Measurements from ENCODE around the gene COMT. TPM values are rescaled to one million over a fixed set of nuclear protein-coding genes. Genes with fewer than 3 reads are reported as not detected.

Gene COMT
- total and polyA plus RNA-seq, 7 donors: 63.6 to 146 (median 117) TPM

DNA sequence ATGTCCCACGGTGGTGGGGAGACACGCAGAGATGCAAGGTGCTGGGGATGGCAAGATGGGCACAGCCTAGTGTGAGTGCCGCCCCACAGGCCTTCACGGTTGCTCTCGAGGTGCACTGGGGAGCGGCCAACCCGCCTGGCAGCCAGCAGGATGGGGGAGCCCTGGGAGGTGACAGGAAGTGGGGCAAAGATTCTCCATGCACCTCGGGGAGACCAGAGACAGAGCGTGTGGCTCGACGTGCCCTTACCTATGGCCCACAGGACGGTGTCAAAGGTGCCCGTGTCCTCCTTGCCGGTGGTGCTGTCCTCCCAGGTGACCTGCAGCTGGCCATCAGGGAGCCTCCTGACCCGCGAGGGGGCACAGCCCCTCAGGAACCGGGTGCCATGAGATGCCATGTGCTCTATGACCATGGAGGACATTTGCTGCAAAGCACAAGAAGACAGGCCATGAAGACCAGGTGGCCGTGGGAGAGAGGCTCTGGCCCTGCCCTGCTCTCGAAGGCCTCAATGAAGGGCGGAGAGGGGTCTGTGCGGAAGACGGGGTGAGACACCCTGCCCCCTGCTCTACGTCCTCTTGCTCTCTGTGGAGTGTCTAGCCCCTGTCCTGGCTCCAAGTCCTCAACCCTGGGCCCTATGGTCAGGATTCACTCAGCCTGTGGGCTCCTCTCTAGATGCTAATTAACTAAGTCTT lies 46.3 kb upstream of the COMT start:
- TF ChIP-seq, protein P1, sequence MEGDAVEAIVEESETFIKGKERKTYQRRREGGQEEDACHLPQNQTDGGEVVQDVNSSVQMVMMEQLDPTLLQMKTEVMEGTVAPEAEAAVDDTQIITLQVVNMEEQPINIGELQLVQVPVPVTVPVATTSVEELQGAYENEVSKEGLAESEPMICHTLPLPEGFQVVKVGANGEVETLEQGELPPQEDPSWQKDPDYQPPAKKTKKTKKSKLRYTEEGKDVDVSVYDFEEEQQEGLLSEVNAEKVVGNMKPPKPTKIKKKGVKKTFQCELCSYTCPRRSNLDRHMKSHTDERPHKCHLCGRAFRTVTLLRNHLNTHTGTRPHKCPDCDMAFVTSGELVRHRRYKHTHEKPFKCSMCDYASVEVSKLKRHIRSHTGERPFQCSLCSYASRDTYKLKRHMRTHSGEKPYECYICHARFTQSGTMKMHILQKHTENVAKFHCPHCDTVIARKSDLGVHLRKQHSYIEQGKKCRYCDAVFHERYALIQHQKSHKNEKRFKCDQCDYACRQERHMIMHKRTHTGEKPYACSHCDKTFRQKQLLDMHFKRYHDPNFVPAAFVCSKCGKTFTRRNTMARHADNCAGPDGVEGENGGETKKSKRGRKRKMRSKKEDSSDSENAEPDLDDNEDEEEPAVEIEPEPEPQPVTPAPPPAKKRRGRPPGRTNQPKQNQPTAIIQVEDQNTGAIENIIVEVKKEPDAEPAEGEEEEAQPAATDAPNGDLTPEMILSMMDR (IDR thresholded peaks at IDR 0.05): no peak
- DNase-seq (no peak), ATAC-seq (no peak)
- Histone ChIP-seq H3K4me1 (peaks cover 10% of the 10 kb centered on the region), H3K9me3 (no peaks in the 10 kb centered on the region), H3K4me3 (no peak overlapping the region), H3K27me3 (ENCODE audit: insufficient read depth in 3 of 3, low read length in 2 of 3) (no peaks in the 10 kb centered on the region), H3K27ac (no peak overlapping the region), H3K36me3 (ENCODE audit: insufficient read depth in 1 of 2, low read depth in 1 of 2) (peaks cover 5 to 61% of the 10 kb centered on the region in 2 donors)
- intact Hi-C loops (cut with DNase I): no loop called here
- 92 to 93% (median 92%) methylated on average over 21 to 23 of the region's 23 CpGs for WGBS, 3 donors

DNA sequence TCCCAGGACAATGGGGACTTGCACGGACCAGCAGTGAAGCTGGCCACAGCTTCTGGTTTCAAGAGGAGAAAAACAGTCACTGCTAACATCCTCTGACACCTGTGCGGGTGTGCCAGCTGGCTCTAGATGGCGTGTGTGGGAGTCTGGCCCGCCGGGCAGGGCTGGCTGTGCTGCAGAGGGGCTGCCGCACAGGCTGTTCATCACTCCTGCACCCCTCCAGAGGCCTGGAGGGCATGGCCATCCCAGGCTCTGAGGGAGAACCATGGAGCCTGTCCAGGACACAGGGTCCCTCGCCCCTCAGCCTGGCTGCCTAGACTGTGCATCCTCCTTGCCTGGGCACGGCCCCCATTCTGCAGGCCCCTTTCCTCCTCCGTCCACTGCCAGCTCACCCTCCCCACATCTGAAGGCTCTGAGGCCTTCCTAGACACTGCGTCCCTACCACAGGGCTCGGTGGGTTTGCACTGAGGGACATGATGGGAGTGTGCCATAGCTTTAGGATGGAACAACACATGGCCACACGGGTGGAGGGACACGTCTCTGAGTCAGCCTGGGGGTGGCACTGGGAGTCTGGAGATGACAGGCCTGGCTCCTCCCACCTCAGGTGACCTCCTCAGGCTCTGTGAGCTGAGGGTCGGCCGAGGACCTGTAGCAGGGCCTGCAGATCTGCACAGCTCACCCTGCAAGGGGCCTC lies 44.8 kb upstream of the COMT start:
- Histone ChIP-seq H3K4me1 (peaks cover 3% of the 10 kb centered on the region), H3K9me3 (no peaks in the 10 kb centered on the region), H3K27me3 (ENCODE audit: insufficient read depth in 3 of 3, low read length in 2 of 3) (no peaks in the 10 kb centered on the region), H3K4me3 (no peak overlapping the region), H3K36me3 (ENCODE audit: insufficient read depth in 1 of 2, low read depth in 1 of 2) (peaks cover 5 to 66% of the 10 kb centered on the region in 2 donors), H3K27ac (no peak overlapping the region)
- peak in 2 of 4 donors; percentile 15 to 16 for ATAC-seq
- intact Hi-C loops (cut with DNase I): no loop called here
- TF ChIP-seq, protein P1 (IDR thresholded peaks at IDR 0.05): no peak
- 83 to 88% (median 85%) methylated on average over 15 of the region's 15 CpGs for WGBS, 3 donors
- no peak for DNase-seq

DNA sequence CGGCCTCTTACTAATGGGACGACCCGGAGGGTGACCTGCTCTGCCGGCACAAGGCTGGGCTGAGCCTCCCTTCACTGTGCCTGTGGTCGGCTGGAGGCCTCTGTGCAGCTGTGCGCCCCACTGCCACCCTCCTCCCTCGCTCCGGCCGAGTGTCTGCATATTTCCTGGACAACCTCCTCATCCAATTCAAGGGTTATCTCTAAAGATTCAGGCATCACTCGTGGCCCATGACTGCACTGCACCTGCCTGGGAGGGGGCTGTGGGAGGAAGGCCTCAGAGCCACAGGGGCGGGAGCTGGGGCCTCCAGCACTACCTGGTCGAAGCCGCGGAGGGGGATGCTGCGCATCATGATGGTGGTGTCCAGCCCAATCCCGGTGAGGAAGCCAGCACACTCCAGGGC lies 43.8 kb upstream of the COMT start:
- ATAC-seq (no peak), DNase-seq (no peak)
- H3K27ac ChIP-seq: no peak overlapping the region
- TF ChIP-seq, protein P1 (IDR thresholded peaks at IDR 0.05): no peak
- H3K27me3 ChIP-seq (ENCODE audit: insufficient read depth in 3 of 3, low read length in 2 of 3): no peaks in the 10 kb centered on the region
- H3K4me3 ChIP-seq: no peak overlapping the region
- H3K36me3 ChIP-seq (ENCODE audit: insufficient read depth in 1 of 2, low read depth in 1 of 2): peaks cover 5 to 67% of the 10 kb centered on the region in 2 donors
- 87 to 93% (median 91%) methylated on average over 12 to 16 of the region's 16 CpGs for WGBS, 3 donors
- H3K4me1 ChIP-seq: no peaks in the 10 kb centered on the region
- intact Hi-C loops (cut with DNase I): no loop called here
- H3K9me3 ChIP-seq: no peaks in the 10 kb centered on the region

DNA sequence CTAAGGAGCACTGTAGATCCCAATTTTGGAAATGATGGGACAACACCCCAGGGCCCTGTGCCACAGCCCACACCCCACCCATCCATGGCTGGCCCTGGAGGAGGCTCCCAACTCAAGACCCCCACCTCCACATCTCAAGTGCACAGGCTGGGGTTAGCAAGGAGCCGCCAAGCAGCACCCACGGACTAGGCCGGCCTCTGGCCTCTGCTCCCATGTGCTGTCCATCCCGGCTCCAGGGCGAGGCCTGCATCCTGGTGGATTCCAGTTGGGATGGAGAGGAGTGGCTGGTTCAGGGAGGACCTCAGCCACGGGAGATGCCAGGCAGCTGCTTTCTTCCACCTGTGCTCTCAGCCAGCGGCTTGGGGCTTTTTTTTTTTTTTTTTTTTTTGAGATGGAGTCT lies 43.4 kb upstream of the COMT start:
- TF ChIP-seq, protein P1 (IDR thresholded peaks at IDR 0.05): no peak
- H3K4me3 ChIP-seq: no peak overlapping the region
- 81 to 90% (median 86%) methylated on average over 7 of the region's 7 CpGs for WGBS, 3 donors
- ATAC-seq: no peak
- H3K4me1 ChIP-seq: no peaks in the 10 kb centered on the region
- no peak overlapping the region for H3K27ac ChIP-seq
- peaks cover 5 to 66% of the 10 kb centered on the region in 2 donors for H3K36me3 ChIP-seq (ENCODE audit: insufficient read depth in 1 of 2, low read depth in 1 of 2)
- no peak for DNase-seq
- no peaks in the 10 kb centered on the region for H3K9me3 ChIP-seq
- intact Hi-C loops (cut with DNase I): no loop called here
- no peaks in the 10 kb centered on the region for H3K27me3 ChIP-seq (ENCODE audit: insufficient read depth in 3 of 3, low read length in 2 of 3)
